Nephron (organoid): ENCODE results near the gene ARMC9.
A peak's percentile ranks its signal among the peaks of the same experiment; 100 is the strongest.

ENCODE experiments used
- H3K27ac Mint-ChIP-seq, 3 experiments: 2 replicates each; pipeline ENCODE4 v1.8.0; 2020; ENCODE audit warnings: mixed read lengths in 3 of 3, mild to moderate bottlenecking in 2 of 3, moderate library complexity in 1 of 3
- H3K27me3 Mint-ChIP-seq: 2 replicates; pipeline ENCODE4 v1.8.0; 2021; ENCODE audit warnings: low read depth, mild to moderate bottlenecking, moderate library complexity, mixed read lengths
- H3K36me3 Mint-ChIP-seq: 2 replicates; pipeline ENCODE4 v1.8.0; 2020; ENCODE audit warnings: low read depth, mixed read lengths
- H3K4me1 Mint-ChIP-seq: 2 replicates; pipeline ENCODE4 v1.8.0; 2020; ENCODE audit warnings: mixed read lengths
- H3K4me3 Mint-ChIP-seq, 3 experiments: 2 replicates each; pipeline ENCODE4 v1.8.0; 2020; ENCODE audit warnings: mild to moderate bottlenecking in 3 of 3, mixed read lengths in 3 of 3, moderate library complexity in 2 of 3
- H3K9me3 Mint-ChIP-seq: 2 replicates; pipeline ENCODE4 v1.8.0; 2020; ENCODE audit warnings: mixed read lengths
- TF ChIP-seq, protein P1 (sequence below), 3 experiments: fragments of 200-600 bp; sonication (generic); IDR thresholded peaks; one replicate each; pipeline ENCODE4 v1.5.0; 2021; ENCODE audit warnings: antibody characterized with exemption in 3 of 3; ENCODE audit not compliant: unreplicated experiment in 3 of 3

ARMC9 gene

DNA sequence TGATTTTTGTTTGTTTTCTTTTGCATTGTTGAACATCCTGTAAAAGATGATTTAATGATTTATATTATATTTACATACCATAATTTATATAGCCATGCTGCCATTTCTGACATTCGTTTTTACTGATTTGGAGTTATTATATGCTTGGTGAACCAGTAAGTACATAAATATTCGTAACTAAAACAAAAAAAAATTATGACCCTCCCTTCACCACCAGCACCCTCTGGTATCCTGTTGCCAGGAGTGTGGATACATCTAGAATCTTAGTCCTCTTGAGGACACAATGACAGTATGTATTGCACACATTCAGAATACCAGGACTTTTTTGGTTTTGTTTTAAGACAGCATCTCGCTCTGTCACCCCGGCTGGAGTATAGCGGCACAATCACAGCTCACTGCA lies 153.2 kb downstream of the ARMC9 start:
- Mint-ChIP-seq H3K4me1 (peaks cover 15% of the 10 kb centered on the region), H3K27me3 (no peaks in the 10 kb centered on the region), H3K9me3 (no peaks in the 10 kb centered on the region), H3K4me3 (no peak overlapping the region), H3K36me3 (peaks cover 33% of the 10 kb centered on the region), H3K27ac (no peak overlapping the region)
- TF ChIP-seq, protein P1, sequence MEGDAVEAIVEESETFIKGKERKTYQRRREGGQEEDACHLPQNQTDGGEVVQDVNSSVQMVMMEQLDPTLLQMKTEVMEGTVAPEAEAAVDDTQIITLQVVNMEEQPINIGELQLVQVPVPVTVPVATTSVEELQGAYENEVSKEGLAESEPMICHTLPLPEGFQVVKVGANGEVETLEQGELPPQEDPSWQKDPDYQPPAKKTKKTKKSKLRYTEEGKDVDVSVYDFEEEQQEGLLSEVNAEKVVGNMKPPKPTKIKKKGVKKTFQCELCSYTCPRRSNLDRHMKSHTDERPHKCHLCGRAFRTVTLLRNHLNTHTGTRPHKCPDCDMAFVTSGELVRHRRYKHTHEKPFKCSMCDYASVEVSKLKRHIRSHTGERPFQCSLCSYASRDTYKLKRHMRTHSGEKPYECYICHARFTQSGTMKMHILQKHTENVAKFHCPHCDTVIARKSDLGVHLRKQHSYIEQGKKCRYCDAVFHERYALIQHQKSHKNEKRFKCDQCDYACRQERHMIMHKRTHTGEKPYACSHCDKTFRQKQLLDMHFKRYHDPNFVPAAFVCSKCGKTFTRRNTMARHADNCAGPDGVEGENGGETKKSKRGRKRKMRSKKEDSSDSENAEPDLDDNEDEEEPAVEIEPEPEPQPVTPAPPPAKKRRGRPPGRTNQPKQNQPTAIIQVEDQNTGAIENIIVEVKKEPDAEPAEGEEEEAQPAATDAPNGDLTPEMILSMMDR (IDR thresholded peaks at IDR 0.05; ENCODE audit: unreplicated experiment in 3 of 3): no peak

DNA sequence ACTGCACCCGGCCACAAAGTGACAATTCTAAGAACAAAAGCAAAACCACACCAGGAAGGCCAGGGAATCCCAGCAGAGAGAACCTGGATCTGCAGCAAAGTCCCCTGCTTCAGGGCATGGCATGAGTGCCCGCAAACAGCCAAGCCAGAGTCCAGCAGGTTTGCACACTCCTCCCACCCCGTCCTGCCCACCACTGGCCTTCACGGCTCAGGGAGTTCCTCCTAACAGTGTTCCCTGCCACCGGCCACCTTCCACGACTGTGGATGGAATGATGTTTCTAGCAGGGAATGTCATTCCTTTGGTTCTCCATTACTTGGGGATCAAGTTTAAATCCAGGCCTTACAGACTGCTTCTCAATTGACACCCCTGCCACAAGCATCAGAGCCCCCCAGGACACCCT lies 155.0 kb downstream of the ARMC9 start:
- Mint-ChIP-seq H3K27ac (no peak overlapping the region), H3K9me3 (no peaks in the 10 kb centered on the region), H3K27me3 (no peaks in the 10 kb centered on the region), H3K4me3 (no peak overlapping the region), H3K36me3 (peaks cover 17% of the 10 kb centered on the region), H3K4me1 (peaks cover 16% of the 10 kb centered on the region)
- TF ChIP-seq, protein P1 (IDR thresholded peaks at IDR 0.05; ENCODE audit: unreplicated experiment in 3 of 3): no peak

DNA sequence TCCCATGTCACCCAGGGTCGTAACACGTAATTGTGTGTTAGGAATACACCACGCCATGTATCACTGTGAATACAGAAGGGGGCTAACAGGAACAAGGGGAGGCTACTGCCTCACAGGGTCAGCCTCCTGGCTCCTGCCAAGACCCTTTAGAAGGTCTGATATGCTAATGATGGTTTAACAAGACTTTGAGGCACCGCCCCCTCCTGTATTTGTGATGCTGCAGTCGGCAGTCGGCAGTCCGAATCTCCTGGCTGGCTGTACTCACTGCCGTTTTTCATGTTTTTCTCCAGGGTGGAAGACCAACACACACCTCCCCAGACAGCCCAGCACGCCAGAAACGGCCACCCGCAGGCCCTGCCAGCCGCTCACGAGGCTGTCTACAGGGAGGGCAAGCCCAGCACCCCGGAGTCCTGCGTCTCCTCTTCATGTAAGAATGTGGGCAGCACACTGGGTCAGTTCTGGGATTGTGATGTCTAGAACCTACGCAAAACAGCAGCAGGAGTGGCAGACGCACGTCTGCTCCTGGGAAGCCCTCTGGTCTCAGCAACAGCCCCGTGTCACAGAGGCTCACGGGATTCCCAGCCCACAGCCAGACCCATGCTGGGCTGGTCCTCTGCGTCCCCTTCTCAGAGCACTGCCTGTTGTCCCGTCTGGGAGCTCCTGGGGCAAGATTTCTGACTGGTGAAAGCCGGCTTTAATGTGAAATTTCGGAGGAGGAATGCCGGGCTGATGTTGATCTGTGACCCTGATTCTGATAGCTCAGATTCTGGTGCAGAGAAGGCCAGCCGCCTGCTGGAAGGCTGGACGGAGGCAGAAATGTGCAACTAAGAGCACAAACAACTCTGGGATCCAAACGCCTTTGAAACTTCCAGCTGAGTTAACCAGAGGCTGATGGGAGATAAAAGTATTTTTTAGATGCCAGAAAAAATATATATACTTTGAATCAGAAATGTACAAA lies 157.4 kb downstream of the ARMC9 start:
- Mint-ChIP-seq H3K4me3 (peak overlapping the region in 1 of 3 experiments; percentile 41), H3K27ac (peak overlapping the region; percentile 62 to 93 (median 90)), H3K9me3 (no peaks in the 10 kb centered on the region), H3K4me1 (peaks cover 16% of the 10 kb centered on the region), H3K27me3 (no peaks in the 10 kb centered on the region), H3K36me3 (peaks cover 10% of the 10 kb centered on the region)
- TF ChIP-seq, protein P1 (IDR thresholded peaks at IDR 0.05; ENCODE audit: unreplicated experiment in 3 of 3): no peak

DNA sequence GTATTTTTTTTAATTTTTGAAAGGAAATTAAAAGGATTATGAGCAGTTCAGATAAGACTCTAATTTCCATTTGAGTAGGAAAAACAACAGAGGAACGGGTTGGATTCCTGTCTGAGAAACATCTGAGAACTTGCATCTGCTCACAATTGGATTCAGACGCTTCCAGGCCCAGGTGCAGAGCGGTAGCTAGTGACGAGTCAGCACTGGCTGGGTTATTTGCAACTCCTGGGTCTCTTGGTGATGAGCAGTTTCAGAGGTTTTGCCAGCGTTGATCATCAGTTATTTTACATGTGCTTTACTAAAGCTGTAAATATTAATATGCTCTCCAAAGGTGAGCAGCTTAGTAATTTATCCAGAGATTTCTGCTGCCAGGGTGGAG lies 158.0 kb downstream of the ARMC9 start:
- Mint-ChIP-seq H3K36me3 (peaks cover 14% of the 10 kb centered on the region), H3K4me1 (peaks cover 16% of the 10 kb centered on the region), H3K4me3 (no peak overlapping the region), H3K27me3 (peaks cover 3% of the 10 kb centered on the region), H3K9me3 (no peaks in the 10 kb centered on the region), H3K27ac (peak overlapping the region; percentile 35 to 93 (median 49))
- TF ChIP-seq, protein P1 (IDR thresholded peaks at IDR 0.05; ENCODE audit: unreplicated experiment in 3 of 3): no peak

DNA sequence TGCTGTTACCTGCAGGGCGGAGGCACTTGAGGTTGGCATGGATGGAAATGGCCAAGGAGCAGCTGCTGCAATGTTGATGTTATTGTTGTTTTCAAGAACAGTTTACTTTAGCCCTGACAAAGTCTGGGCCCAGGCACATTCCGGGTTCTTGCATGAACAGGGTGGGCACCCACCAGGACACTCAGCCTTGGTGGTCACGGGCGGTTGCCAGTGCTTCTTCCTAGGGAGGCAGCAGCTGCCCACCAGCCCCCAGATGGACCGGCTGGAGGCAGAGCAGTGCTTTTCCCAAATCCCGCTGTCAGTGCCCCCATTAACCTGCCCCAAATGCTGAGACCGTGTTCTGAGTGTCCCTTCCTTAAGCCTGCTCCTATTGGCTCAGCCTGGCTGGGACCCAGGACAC lies 158.6 kb downstream of the ARMC9 start:
- H3K27me3 Mint-ChIP-seq: peaks cover 3% of the 10 kb centered on the region
- peaks cover 16% of the 10 kb centered on the region for H3K4me1 Mint-ChIP-seq
- peak overlapping the region in 1 of 3 experiments; percentile 93 for H3K27ac Mint-ChIP-seq
- no peak overlapping the region for H3K4me3 Mint-ChIP-seq
- TF ChIP-seq, protein P1 (IDR thresholded peaks at IDR 0.05; ENCODE audit: unreplicated experiment in 3 of 3): no peak
- peaks cover 20% of the 10 kb centered on the region for H3K36me3 Mint-ChIP-seq
- no peaks in the 10 kb centered on the region for H3K9me3 Mint-ChIP-seq

DNA sequence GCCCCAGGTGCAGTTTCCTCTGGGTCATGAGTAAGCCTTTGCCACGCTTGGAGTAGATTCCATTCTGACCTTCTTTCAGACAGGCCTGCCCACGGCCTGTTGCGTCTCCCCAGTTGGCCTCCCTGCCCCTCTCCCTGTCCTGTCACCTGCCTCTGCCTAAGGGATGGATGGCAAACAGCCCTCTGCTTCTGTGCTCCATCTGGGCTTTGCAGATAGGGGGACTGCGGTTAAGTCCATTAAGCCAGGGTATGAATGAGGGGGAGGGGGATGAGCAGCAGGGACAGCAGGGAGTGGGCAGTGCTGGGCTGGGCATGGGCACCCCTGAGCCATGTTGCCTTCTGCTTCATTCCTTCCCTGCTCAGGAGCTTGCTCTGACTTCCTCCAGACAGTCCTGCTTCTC lies 159.5 kb downstream of the ARMC9 start:
- Mint-ChIP-seq H3K27ac (no peak overlapping the region), H3K9me3 (no peaks in the 10 kb centered on the region), H3K4me3 (no peak overlapping the region), H3K4me1 (peaks cover 16% of the 10 kb centered on the region), H3K27me3 (peaks cover 3% of the 10 kb centered on the region), H3K36me3 (peaks cover 27% of the 10 kb centered on the region)
- TF ChIP-seq, protein P1 (IDR thresholded peaks at IDR 0.05; ENCODE audit: unreplicated experiment in 3 of 3): no peak
